NCI-H524 (cell line): ENCODE results near the gene RAB3IL1.

ENCODE experiments used
- DNase-seq, 2 experiments: peaks; one replicate each; lab custom pipeline; 2025; lab: John Stamatoyannopoulos, UW

The RAB3IL1 gene

GRCh38 chr11:61919705-61920631 lies 2.6 kb upstream of the RAB3IL1 start:
- no peak for DNase-seq

GRCh38 chr11:61918938-61919704 lies 1.8 kb upstream of the RAB3IL1 start:
- DNase-seq, result no peak

- DNase-seq, result no peak
Observed at GRCh38 chr11:61918251-61918937, 1.0 kb upstream of the RAB3IL1 start.

- DNase-seq, result no peak
Observed at GRCh38 chr11:61916737-61917333, 531 bp downstream of the RAB3IL1 start.

GRCh38 chr11:61914471-61915171 lies 2.7 kb downstream of the RAB3IL1 start:
- DNase-seq, result no peak

- no peak for DNase-seq
Observed at GRCh38 chr11:61913699-61914395, 3.5 kb downstream of the RAB3IL1 start.

- DNase-seq, result no peak
Observed at GRCh38 chr11:61912991-61913698, 4.2 kb downstream of the RAB3IL1 start.

GRCh38 chr11:61912530-61912898 lies 4.9 kb downstream of the RAB3IL1 start:
- no peak for DNase-seq

GRCh38 chr11:61911701-61912529 lies 5.5 kb downstream of the RAB3IL1 start:
- DNase-seq, result no peak

GRCh38 chr11:61911128-61911700 lies 6.2 kb downstream of the RAB3IL1 start:
- no peak for DNase-seq

GRCh38 chr11:61910187-61911127 lies 6.9 kb downstream of the RAB3IL1 start:
- no peak for DNase-seq

GRCh38 chr11:61908730-61909316 lies 8.5 kb downstream of the RAB3IL1 start:
- DNase-seq, result no peak

- DNase-seq, result no peak
Observed at GRCh38 chr11:61907871-61908729, 9.3 kb downstream of the RAB3IL1 start.

- no peak for DNase-seq
Observed at GRCh38 chr11:61907282-61907681, 10.1 kb downstream of the RAB3IL1 start.

- DNase-seq, result no peak
Observed at GRCh38 chr11:61906522-61906909, 10.8 kb downstream of the RAB3IL1 start.

GRCh38 chr11:61905801-61906521 lies 11.4 kb downstream of the RAB3IL1 start:
- no peak for DNase-seq
